GM12892 (cell line): ENCODE results near the gene ZBTB16.

Source experiments
- POLR2AphosphoS5 ChIP-seq: IDR thresholded peaks from 2 replicates; pipeline ENCODE4 v1.6.1; 2011; ENCODE audit warnings: low read depth, low read length, control low read depth
- TAF1 ChIP-seq: IDR thresholded peaks from 2 replicates; pipeline ENCODE4 v1.6.1; 2011; ENCODE audit warnings: low read depth, mild to moderate bottlenecking, control low read depth, low read length, borderline replicate concordance

DNA sequence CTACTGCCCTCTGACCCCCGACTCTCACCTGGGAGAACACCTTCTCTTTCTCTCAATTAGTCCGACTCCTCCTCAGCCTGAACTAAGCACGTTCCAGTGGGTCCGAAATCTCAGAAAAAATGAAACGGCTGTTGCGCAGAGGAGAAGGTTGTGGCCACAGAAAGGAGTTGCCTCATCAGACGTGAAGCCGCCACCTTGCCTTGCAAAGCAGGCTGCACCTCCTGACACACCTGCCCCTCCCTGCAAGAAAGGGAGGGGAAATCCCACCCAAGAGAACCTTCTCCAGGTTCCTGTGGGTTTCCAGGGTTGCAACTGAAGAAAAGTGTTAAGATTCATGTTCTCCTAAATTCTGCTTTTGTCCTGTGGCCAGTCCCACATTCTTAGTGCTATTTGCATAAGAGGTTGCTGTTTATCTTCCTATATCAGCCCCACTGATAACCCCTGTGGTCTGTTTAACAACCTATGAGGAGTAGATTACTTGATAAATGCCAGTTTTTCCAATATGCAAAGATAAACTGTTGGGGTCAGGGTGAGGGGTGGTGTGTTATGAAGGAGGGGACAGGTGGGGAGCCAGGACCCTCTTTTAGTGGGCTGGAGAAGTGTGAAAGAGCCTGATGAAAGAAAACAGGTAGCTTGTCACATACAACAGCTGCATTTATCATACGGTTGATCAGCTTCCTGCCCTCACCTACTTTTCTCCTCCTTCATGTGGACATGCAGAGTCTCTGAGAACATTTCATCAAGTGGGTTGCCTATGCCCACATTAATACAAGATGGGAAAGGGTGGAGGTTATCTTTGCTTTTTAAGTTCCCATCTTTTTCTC is 18.2 kb downstream of the ZBTB16 start:
- no peak for TF ChIP-seq POLR2AphosphoS5
- no peak for TF ChIP-seq TAF1
